GM12878 (cell line): ENCODE data around the gene CST8. TPM values are rescaled to one million over a fixed set of nuclear protein-coding genes. Genes with fewer than 3 reads are reported as not detected.

Source experiments
- CBFB ChIP-seq: IDR thresholded peaks from 2 replicates; pipeline ENCODE4 v1.6.1; 2016; ENCODE audit warnings: antibody characterized with exemption, low read depth
- CBX5 ChIP-seq: sonication (generic); IDR thresholded peaks from 2 replicates; pipeline ENCODE4 v1.6.1; 2016; ENCODE audit warnings: low read depth, moderate library complexity, mild to moderate bottlenecking, inconsistent platforms
- CHD1 ChIP-seq: IDR thresholded peaks from 2 replicates; pipeline ENCODE4 v1.6.1; 2012; ENCODE audit warnings: low read depth, low read length, improper control_type of control experiment
- EED ChIP-seq: sonication (generic); IDR thresholded peaks from 2 replicates; pipeline ENCODE4 v1.6.1; 2016; ENCODE audit warnings: antibody characterized with exemption, low read depth
- KAT2A ChIP-seq: conservative IDR thresholded peaks from 2 replicates; pipeline ENCODE4 v1.6.1; 2011; ENCODE audit warnings: low read depth, low read length; ENCODE audit not compliant: control insufficient read depth
- NBN ChIP-seq: fragments of 450-650 bp; IDR thresholded peaks from 2 replicates; pipeline ENCODE4 v1.6.1; 2016
- NFYA ChIP-seq: IDR thresholded peaks from 2 replicates; pipeline ENCODE4 v1.6.1; 2011; ENCODE audit warnings: low read depth, mild to moderate bottlenecking, low read length, improper control_type of control experiment, borderline replicate concordance
- SP1 ChIP-seq: IDR thresholded peaks from one replicate; pipeline ENCODE4 v1.6.1; 2011; ENCODE audit warnings: low read depth, low read length
- polyA plus RNA-seq, 11 experiments: library from polyadenylated mRNA; depleted of rRNA in 4 of 11; unstranded in 6 of 11; stranded (reverse) in 5 of 11; fragments of >200 nt; fragmentation: Nextera tagmentation in 4 of 11; fragmentation: Illumina TruSeq in 1 of 11; extraction: Ambion mirVana in 4 of 11; extraction: Trizol in 1 of 11; gene quantifications; 1 replicate in 1 of 11; 2 replicates in 10 of 11; pipeline versions ENCODE4 v1.2.1 to v1.2.3, GENCODE V29; 2011 to 2016; ENCODE audit warnings: inconsistent platforms in 2 of 11, missing spikeins in 2 of 11, low read depth in 1 of 11
- total RNA-seq, 4 experiments: library from RNA; depleted of rRNA in 3 of 4; stranded (reverse); fragments of >200 nt in 3 of 4; fragmentation: Illumina TruSeq in 1 of 4; extraction: Trizol in 1 of 4; gene quantifications; 2 replicates each; pipeline versions ENCODE4 v1.2.1 to v1.2.3, GENCODE V29; 2013 to 2021
- TF ChIP-seq, protein P1 (sequence below): IDR thresholded peaks from 2 replicates; pipeline ENCODE4 v1.6.1; 2012; ENCODE audit warnings: mild to moderate bottlenecking, low read depth, low read length
- TF ChIP-seq, protein P2 (sequence below): fragments of 450-650 bp; IDR thresholded peaks from 2 replicates; pipeline ENCODE4 v1.6.1; 2017; ENCODE audit warnings: low read depth, mild to moderate bottlenecking, moderate library complexity
- TF ChIP-seq, protein P3 (sequence below): IDR thresholded peaks from 2 replicates; pipeline ENCODE4 v1.6.1; 2012; ENCODE audit warnings: low read depth, low read length, improper control_type of control experiment

The CST8 gene
- total and polyA plus RNA-seq, 10 of the 15 experiments (the other 5 are each of a cell fraction or from before 2014, with no cell fraction given): not detected

- TF ChIP-seq, protein P1, sequence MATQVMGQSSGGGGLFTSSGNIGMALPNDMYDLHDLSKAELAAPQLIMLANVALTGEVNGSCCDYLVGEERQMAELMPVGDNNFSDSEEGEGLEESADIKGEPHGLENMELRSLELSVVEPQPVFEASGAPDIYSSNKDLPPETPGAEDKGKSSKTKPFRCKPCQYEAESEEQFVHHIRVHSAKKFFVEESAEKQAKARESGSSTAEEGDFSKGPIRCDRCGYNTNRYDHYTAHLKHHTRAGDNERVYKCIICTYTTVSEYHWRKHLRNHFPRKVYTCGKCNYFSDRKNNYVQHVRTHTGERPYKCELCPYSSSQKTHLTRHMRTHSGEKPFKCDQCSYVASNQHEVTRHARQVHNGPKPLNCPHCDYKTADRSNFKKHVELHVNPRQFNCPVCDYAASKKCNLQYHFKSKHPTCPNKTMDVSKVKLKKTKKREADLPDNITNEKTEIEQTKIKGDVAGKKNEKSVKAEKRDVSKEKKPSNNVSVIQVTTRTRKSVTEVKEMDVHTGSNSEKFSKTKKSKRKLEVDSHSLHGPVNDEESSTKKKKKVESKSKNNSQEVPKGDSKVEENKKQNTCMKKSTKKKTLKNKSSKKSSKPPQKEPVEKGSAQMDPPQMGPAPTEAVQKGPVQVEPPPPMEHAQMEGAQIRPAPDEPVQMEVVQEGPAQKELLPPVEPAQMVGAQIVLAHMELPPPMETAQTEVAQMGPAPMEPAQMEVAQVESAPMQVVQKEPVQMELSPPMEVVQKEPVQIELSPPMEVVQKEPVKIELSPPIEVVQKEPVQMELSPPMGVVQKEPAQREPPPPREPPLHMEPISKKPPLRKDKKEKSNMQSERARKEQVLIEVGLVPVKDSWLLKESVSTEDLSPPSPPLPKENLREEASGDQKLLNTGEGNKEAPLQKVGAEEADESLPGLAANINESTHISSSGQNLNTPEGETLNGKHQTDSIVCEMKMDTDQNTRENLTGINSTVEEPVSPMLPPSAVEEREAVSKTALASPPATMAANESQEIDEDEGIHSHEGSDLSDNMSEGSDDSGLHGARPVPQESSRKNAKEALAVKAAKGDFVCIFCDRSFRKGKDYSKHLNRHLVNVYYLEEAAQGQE: no peak
- TF ChIP-seq NFYA (no peak), KAT2A (no peak), EED (no peak), NBN (no peak), SP1 (no peak), CBFB (no peak), CHD1 (no peak), CBX5 (no peak)
- TF ChIP-seq, protein P2, sequence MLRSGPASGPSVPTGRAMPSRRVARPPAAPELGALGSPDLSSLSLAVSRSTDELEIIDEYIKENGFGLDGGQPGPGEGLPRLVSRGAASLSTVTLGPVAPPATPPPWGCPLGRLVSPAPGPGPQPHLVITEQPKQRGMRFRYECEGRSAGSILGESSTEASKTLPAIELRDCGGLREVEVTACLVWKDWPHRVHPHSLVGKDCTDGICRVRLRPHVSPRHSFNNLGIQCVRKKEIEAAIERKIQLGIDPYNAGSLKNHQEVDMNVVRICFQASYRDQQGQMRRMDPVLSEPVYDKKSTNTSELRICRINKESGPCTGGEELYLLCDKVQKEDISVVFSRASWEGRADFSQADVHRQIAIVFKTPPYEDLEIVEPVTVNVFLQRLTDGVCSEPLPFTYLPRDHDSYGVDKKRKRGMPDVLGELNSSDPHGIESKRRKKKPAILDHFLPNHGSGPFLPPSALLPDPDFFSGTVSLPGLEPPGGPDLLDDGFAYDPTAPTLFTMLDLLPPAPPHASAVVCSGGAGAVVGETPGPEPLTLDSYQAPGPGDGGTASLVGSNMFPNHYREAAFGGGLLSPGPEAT: no peak
- TF ChIP-seq, protein P3, sequence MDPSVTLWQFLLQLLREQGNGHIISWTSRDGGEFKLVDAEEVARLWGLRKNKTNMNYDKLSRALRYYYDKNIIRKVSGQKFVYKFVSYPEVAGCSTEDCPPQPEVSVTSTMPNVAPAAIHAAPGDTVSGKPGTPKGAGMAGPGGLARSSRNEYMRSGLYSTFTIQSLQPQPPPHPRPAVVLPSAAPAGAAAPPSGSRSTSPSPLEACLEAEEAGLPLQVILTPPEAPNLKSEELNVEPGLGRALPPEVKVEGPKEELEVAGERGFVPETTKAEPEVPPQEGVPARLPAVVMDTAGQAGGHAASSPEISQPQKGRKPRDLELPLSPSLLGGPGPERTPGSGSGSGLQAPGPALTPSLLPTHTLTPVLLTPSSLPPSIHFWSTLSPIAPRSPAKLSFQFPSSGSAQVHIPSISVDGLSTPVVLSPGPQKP: no peak
These were observed 18.5 kb downstream of the CST8 start (continued) for GRCh38 chr20:23509247-23509913.
